ENCODE measurements around the gene C17orf107. TPM values are rescaled to one million over a fixed set of nuclear protein-coding genes. Genes with fewer than 3 reads are reported as not detected.

The C17orf107 gene
- total and polyA plus RNA-seq, 2 of the 13 experiments (the other 11 are each of a cell fraction or from before 2014, with no cell fraction given): 0.20 to 0.59 TPM

- H3K9ac ChIP-seq (ENCODE audit: insufficient read depth, low read depth, low read length): peak overlapping the region; percentile 95
- H2AFZ ChIP-seq (ENCODE audit: low read length): no peak overlapping the region
- ChIA-PET POLR2A (interaction anchor here (1.1 to 3.9 kb wide), 2 partner anchors 12 to 29 kb away, joined by 3 to 101 read pairs; partner anchors contain the start of genes ENO3, PFN1 and SPAG7), CTCF (ENCODE audit: low intra/inter-chr PET ratio, low total read pairs) (no interaction called here)
- no peaks in the 10 kb centered on the region for H4K20me1 ChIP-seq (ENCODE audit: insufficient read depth, low read length)
- no peaks in the 10 kb centered on the region for H3K9me3 ChIP-seq (ENCODE audit: low read length)
- FAIRE-seq: no peak
- BruUV-seq (replicated peaks): no TSS peak
- peak; percentile 47 for TF ChIP-seq AGO2 (optimal IDR thresholded peaks at IDR 0.05; ENCODE audit: low read depth, low read length)
- TF ChIP-seq NFYB (CRISPR knock-in tag; IDR thresholded peaks at IDR 0.05): no peak
- no peak for TF ChIP-seq ZNF317 (CRISPR knock-in tag; IDR thresholded peaks at IDR 0.05)
- no peak for TF ChIP-seq NR2F1 (CRISPR knock-in tag; IDR thresholded peaks at IDR 0.05)
- TF ChIP-seq HBP1 (CRISPR knock-in tag; IDR thresholded peaks at IDR 0.05; ENCODE audit: low read depth): no peak
- TF ChIP-seq ZFX (CRISPR knock-in tag; IDR thresholded peaks at IDR 0.05; ENCODE audit: low read depth): no peak; the same call in 1 of the 2 replicates
- TF ChIP-seq GMEB1 (CRISPR knock-in tag; IDR thresholded peaks at IDR 0.05; ENCODE audit: borderline replicate concordance): no peak
- ATAC-seq: no peak
- 96% methylated on average over 8 of the region's 11 CpGs for WGBS (ENCODE audit: low lambda C conversion rate)
- H3K79me2 ChIP-seq (ENCODE audit: insufficient read depth, low read length): peaks cover 38% of the 10 kb centered on the region
- no peak overlapping the region for H3K27ac ChIP-seq (ENCODE audit: extremely low read length, insufficient read depth, low read length)
- H3K36me3 ChIP-seq (replicated peaks in 1 of 2; ENCODE audit: control insufficient read depth in 1 of 2, insufficient read depth in 2 of 2, low read length in 2 of 2): peaks cover 6 to 15% of the 10 kb centered on the region in 2 experiments; a peak in 3 of 5 replicates
- no peaks in the 10 kb centered on the region; a peak in 1 of 5 replicates for H3K27me3 ChIP-seq (ENCODE audit: control insufficient read depth in 1 of 2, insufficient read depth in 2 of 2, low read length in 2 of 2)
- no peak overlapping the region; a peak in 1 of 6 replicates for H3K4me3 ChIP-seq (replicated peaks in 1 of 3; ENCODE audit: insufficient read depth in 1 of 3, low read depth in 2 of 3, low read length in 3 of 3)
- peaks cover 36% of the 10 kb centered on the region for H3K4me1 ChIP-seq (ENCODE audit: insufficient read depth, low read length)
- intact Hi-C loops (cut with micrococcal nuclease; ENCODE audit: unreplicated experiment) (no loop called here), in situ Hi-C loops (cut with HindIII; ENCODE audit: extremely low pct_ligation_motif_present, low pct_unique_long_range_greater_than_20kb) (no loop called here)
- DNase-seq (ENCODE audit: low spot score): no peak
- peak overlapping the region; percentile 98 for H3K4me2 ChIP-seq (ENCODE audit: low read depth, low read length)
These were observed 38.7 kb downstream of the C17orf107 start for GRCh38 chr17:4938069-4938491.

All from HepG2 (cell line).